Naive B cell (primary cell): Measurements from ENCODE around the gene PYGB. TPM values are rescaled to one million over a fixed set of nuclear protein-coding genes. Genes with fewer than 3 reads are reported as not detected.

Source experiments
- ATAC-seq, 2 donors: fragments of 150-1000 bp; cut with Tn5 transposase; 2 replicates each; pipeline ENCODE4 v1.10.0; 2021; ENCODE audit warnings: low read depth in 2 of 2, mild to moderate bottlenecking in 2 of 2, moderate library complexity in 2 of 2
- DNase-seq: peaks from one replicate; pipeline ENCODE4 v3.0.0; 2022
- H3K27ac Mint-ChIP-seq, 6 donors: one replicate each; pipeline ENCODE4 v1.8.0; 2020 to 2022; ENCODE audit warnings: mild to moderate bottlenecking in 6 of 6, mixed read lengths in 6 of 6, moderate library complexity in 5 of 6, inconsistent platforms in 2 of 6
- H3K27me3 Mint-ChIP-seq, 3 donors: one replicate each; pipeline ENCODE4 v1.8.0; 2021 to 2022; ENCODE audit warnings: mixed read lengths in 3 of 3, mild to moderate bottlenecking in 1 of 3
- H3K36me3 Mint-ChIP-seq, 2 donors: one replicate each; pipeline ENCODE4 v1.8.0; 2020 to 2022; ENCODE audit warnings: mixed read lengths in 2 of 2, inconsistent platforms in 1 of 2, mild to moderate bottlenecking in 1 of 2
- H3K4me1 Mint-ChIP-seq, 3 donors: one replicate each; pipeline ENCODE4 v1.8.0; 2020 to 2022; ENCODE audit warnings: mixed read lengths in 3 of 3, inconsistent platforms in 1 of 3, mild to moderate bottlenecking in 1 of 3, moderate library complexity in 1 of 3
- H3K4me3 Mint-ChIP-seq, 8 donors: one replicate each; pipeline ENCODE4 v1.8.0; 2020 to 2022; ENCODE audit warnings: mild to moderate bottlenecking in 8 of 8, mixed read lengths in 8 of 8, moderate library complexity in 8 of 8, inconsistent platforms in 2 of 8
- H3K9me3 Mint-ChIP-seq, 7 donors: one replicate each; pipeline ENCODE4 v1.8.0; 2020 to 2022; ENCODE audit warnings: mixed read lengths in 7 of 7, mild to moderate bottlenecking in 5 of 7, inconsistent platforms in 2 of 7, moderate library complexity in 1 of 7
- polyA plus RNA-seq, 6 donors: library from polyadenylated mRNA; unstranded; fragments of 300-500 nt; fragmentation: Illumina TruSeq; gene quantifications; one replicate each; pipeline ENCODE4 v1.2.3, GENCODE V29; 2021; ENCODE audit warnings: low read depth in 6 of 6

PYGB gene
- polyA plus RNA-seq, 6 donors from 2014 or later, result 16.4 to 26.6 (median 22.8) TPM

DNA sequence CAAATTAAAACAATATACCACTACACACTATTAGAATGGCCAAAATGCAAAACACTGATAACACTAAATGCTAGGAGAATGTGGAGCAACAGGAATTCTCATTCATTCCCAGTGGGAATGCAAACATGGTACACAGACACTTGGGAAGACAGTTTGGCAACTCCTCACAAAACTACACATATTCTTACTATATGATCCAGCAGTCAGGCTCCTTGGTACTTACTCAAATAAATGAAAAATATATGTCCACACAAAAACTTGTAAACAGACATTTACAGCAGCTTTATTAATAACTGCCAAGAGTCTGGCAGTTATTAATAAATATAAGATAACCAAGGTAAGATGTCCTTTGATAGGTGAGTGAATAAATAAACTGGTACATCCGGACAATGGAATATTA, 97.8 kb downstream of the PYGB start:
- Mint-ChIP-seq H3K4me1 (peaks cover 7 to 12% (median 10%) of the 10 kb centered on the region in 3 donors), H3K27me3 (no peaks in the 10 kb centered on the region), H3K36me3 (peaks cover 9 to 13% of the 10 kb centered on the region in 2 donors), H3K4me3 (no peak overlapping the region), H3K9me3 (peaks cover 0 to 5% (median 2%) of the 10 kb centered on the region in 7 donors), H3K27ac (no peak overlapping the region)
- DNase-seq (no peak), ATAC-seq (no peak)

- Mint-ChIP-seq H3K4me1 (peaks cover 7 to 12% (median 10%) of the 10 kb centered on the region in 3 donors), H3K36me3 (peaks cover 9 to 14% of the 10 kb centered on the region in 2 donors), H3K27me3 (no peaks in the 10 kb centered on the region), H3K4me3 (no peak overlapping the region), H3K9me3 (peaks cover 0 to 8% (median 2%) of the 10 kb centered on the region in 7 donors), H3K27ac (no peak overlapping the region)
- ATAC-seq, result no peak
- no peak for DNase-seq
Observed at GRCh38 chr20:25346349-25346748, 98.5 kb downstream of the PYGB start.

Other genes starting within 250 kb of the PYGB start
- gene ACSS1, start 189.9 kb upstream of the PYGB start, polyA plus RNA-seq, result 100 to 1,000 TPM in 2 of 6 donors, 10 to 100 TPM in 4; 84.6 to 115 (median 92.8) TPM
- not detected for gene VSX1, start 165.9 kb upstream of the PYGB start, polyA plus RNA-seq
- 10 to 100 TPM; 21.1 to 32.5 (median 24.4) TPM for gene ENTPD6, start 52.4 kb upstream of the PYGB start, polyA plus RNA-seq
- gene ABHD12, start 142.8 kb downstream of the PYGB start, polyA plus RNA-seq, result 10 to 100 TPM; 15.7 to 23.1 (median 20.3) TPM
- 1 to 10 TPM; 1.1 to 3.4 (median 1.8) TPM for gene GINS1, start 159.6 kb downstream of the PYGB start, polyA plus RNA-seq